H1 (cell line): ENCODE data around the gene SH2D5. TPM values are rescaled to one million over a fixed set of nuclear protein-coding genes. Genes with fewer than 3 reads are reported as not detected.

ENCODE experiments used
- CTCF ChIA-PET: fragments of 300-600 bp; sonication (Branson Sonifier 250); formaldehyde crosslinking; loops from one replicate; lab custom pipeline; 2021; ENCODE audit not compliant: partially characterized antibody; lab: Charles Lee
- POLR2A ChIA-PET: fragments of 300-600 bp; sonication (Branson Sonifier 250); formaldehyde crosslinking; loops from one replicate; lab custom pipeline; 2021; ENCODE audit warnings: inconsistent platforms; ENCODE audit not compliant: partially characterized antibody; lab: Charles Lee
- DNase-seq, 2 experiments: peaks; one replicate each; pipeline versions ENCODE4 v3.0.0 to v3.0.0-alpha.2; 2010 to 2022; ENCODE audit warnings: low spot score in 2 of 2, low read depth in 1 of 2, mixed read lengths in 1 of 2
- FAIRE-seq: peaks from 2 replicates; lab custom pipeline; 2011; peaks lifted over from hg19 to GRCh38; lab: Jason Lieb, UNC
- H2AFZ ChIP-seq: 2 replicates; pipeline ENCODE4 v1.8.1; 2012; ENCODE audit warnings: low read length, inconsistent platforms
- H2AK5ac ChIP-seq: 2 replicates; pipeline ENCODE4 v1.6.1; 2013; ENCODE audit warnings: low read depth, low read length
- H2BK120ac ChIP-seq: replicated peaks from 2 replicates; pipeline ENCODE3; 2013; ENCODE audit warnings: low read depth, low read length, inconsistent platforms
- H2BK12ac ChIP-seq: 2 replicates; pipeline ENCODE4 v1.6.1; 2013; ENCODE audit warnings: low read depth, low read length
- H2BK15ac ChIP-seq: 2 replicates; pipeline ENCODE4 v1.6.1; 2013; ENCODE audit warnings: low read length
- H2BK20ac ChIP-seq: 2 replicates; pipeline ENCODE4 v1.6.1; 2013; ENCODE audit warnings: low read length
- H2BK5ac ChIP-seq: 2 replicates; pipeline ENCODE4 v1.6.1; 2013; ENCODE audit warnings: low read depth, low read length
- H3K14ac ChIP-seq: 2 replicates; pipeline ENCODE4 v1.6.1; 2013; ENCODE audit warnings: inconsistent platforms; ENCODE audit not compliant: insufficient read length
- H3K18ac ChIP-seq: 2 replicates; pipeline ENCODE4 v1.6.1; 2013; ENCODE audit warnings: low read length; ENCODE audit errors: extremely low read depth
- H3K23ac ChIP-seq: 2 replicates; pipeline ENCODE4 v1.6.1; 2013; ENCODE audit warnings: inconsistent platforms; ENCODE audit not compliant: insufficient read length
- H3K23me2 ChIP-seq: 2 replicates; pipeline ENCODE4 v1.6.1; 2013; ENCODE audit warnings: low read depth, low read length
- H3K27ac ChIP-seq: 2 replicates; pipeline ENCODE4 v1.6.1; 2011; ENCODE audit warnings: low read depth, low read length, inconsistent platforms
- H3K27me3 ChIP-seq, 4 experiments: replicated peaks in 1 of 4; 1 replicate in 1 of 4; 2 replicates in 3 of 4; pipeline versions ENCODE4 v1.6.1 to v1.8.1; 2011 to 2013; ENCODE audit warnings: low read length in 3 of 4, mild to moderate bottlenecking in 3 of 4, inconsistent platforms in 2 of 4, mixed read lengths in 2 of 4, moderate library complexity in 1 of 4; ENCODE audit not compliant: control insufficient read depth in 3 of 4, insufficient read depth in 3 of 4; ENCODE audit errors: extremely low read depth in 1 of 4
- H3K36me3 ChIP-seq, 4 experiments: 2 replicates each; pipeline versions ENCODE4 v1.6.1 to v1.8.1; 2011 to 2013; ENCODE audit warnings: mild to moderate bottlenecking in 4 of 4, low read length in 3 of 4, moderate library complexity in 2 of 4, control low read depth in 1 of 4, inconsistent platforms in 1 of 4; ENCODE audit not compliant: insufficient read depth in 4 of 4, control insufficient read depth in 2 of 4
- H3K4ac ChIP-seq: replicated peaks from 2 replicates; pipeline ENCODE3; 2013; ENCODE audit warnings: low read length, low read depth, mixed read lengths, inconsistent platforms; ENCODE audit not compliant: insufficient read length
- H3K4me1 ChIP-seq, 4 experiments: replicated peaks in 1 of 4; 1 replicate in 1 of 4; 2 replicates in 3 of 4; pipeline versions ENCODE4 v1.6.1 to v1.8.1; 2011 to 2013; ENCODE audit warnings: low read length in 3 of 4, inconsistent platforms in 2 of 4, mixed read lengths in 1 of 4; ENCODE audit not compliant: insufficient read depth in 4 of 4, control insufficient read depth in 3 of 4
- H3K4me2 ChIP-seq, 2 experiments: 2 replicates each; pipeline versions ENCODE4 v1.6.1 to v1.8.1; 2011 to 2013; ENCODE audit warnings: low read depth in 2 of 2, low read length in 2 of 2, control low read depth in 1 of 2, inconsistent platforms in 1 of 2, mild to moderate bottlenecking in 1 of 2; ENCODE audit not compliant: insufficient read depth in 1 of 2
- H3K4me3 ChIP-seq, 4 experiments: fragments of 200-600, 300-600 bp in 1 of 4; sonication (generic), shearing (Covaris generic), sonication (Bioruptor Twin) in 1 of 4; 2 replicates each; pipeline versions ENCODE4 v1.5.1 to v1.8.1; 2011 to 2016; ENCODE audit warnings: low read length in 4 of 4, low read depth in 3 of 4, control low read depth in 2 of 4, inconsistent platforms in 2 of 4, mild to moderate bottlenecking in 2 of 4, mixed read lengths in 1 of 4, moderate library complexity in 1 of 4; ENCODE audit not compliant: insufficient read depth in 2 of 4; ENCODE audit errors: extremely low read depth in 1 of 4
- H3K56ac ChIP-seq: replicated peaks from 2 replicates; pipeline ENCODE3; 2013; ENCODE audit warnings: low read depth, mild to moderate bottlenecking, mixed read lengths, low read length, inconsistent platforms; ENCODE audit not compliant: insufficient read length
- H3K79me1 ChIP-seq: 2 replicates; pipeline ENCODE4 v1.6.1; 2013; ENCODE audit warnings: low read depth, low read length, control low read depth
- H3K79me2 ChIP-seq, 2 experiments: 2 replicates each; pipeline versions ENCODE4 v1.6.1 to v1.8.1; 2012 to 2013; ENCODE audit warnings: low read length in 2 of 2, mild to moderate bottlenecking in 2 of 2, inconsistent platforms in 1 of 2; ENCODE audit not compliant: insufficient read depth in 2 of 2, control insufficient read depth in 1 of 2
- H3K9ac ChIP-seq, 4 experiments: replicated peaks in 1 of 4; 1 replicate in 1 of 4; 2 replicates in 3 of 4; pipeline versions ENCODE4 v1.6.1 to v1.8.1; 2011 to 2013; ENCODE audit warnings: low read depth in 3 of 4, low read length in 3 of 4, control low read depth in 2 of 4, mild to moderate bottlenecking in 2 of 4, moderate library complexity in 2 of 4, inconsistent platforms in 1 of 4; ENCODE audit errors: extremely low read depth in 1 of 4
- H3K9me3 ChIP-seq, 2 experiments: 2 replicates each; pipeline versions ENCODE4 v1.6.1 to v1.8.1; 2012 to 2013; ENCODE audit warnings: mild to moderate bottlenecking in 2 of 2, moderate library complexity in 2 of 2, control low read depth in 1 of 2, inconsistent platforms in 1 of 2, low read depth in 1 of 2, low read length in 1 of 2, mixed read lengths in 1 of 2; ENCODE audit not compliant: insufficient read depth in 2 of 2
- H4K20me1 ChIP-seq, 2 experiments: replicated peaks in 1 of 2; 2 replicates each; pipeline versions ENCODE3 to v1.8.1; 2011 to 2013; ENCODE audit warnings: inconsistent platforms in 2 of 2, low read length in 2 of 2, mild to moderate bottlenecking in 1 of 2; ENCODE audit not compliant: insufficient read depth in 2 of 2, control insufficient read depth in 1 of 2
- H4K5ac ChIP-seq: 2 replicates; pipeline ENCODE4 v1.6.1; 2013; ENCODE audit warnings: low read length, low read depth, mixed read lengths, inconsistent platforms; ENCODE audit not compliant: insufficient read length
- H4K8ac ChIP-seq: 2 replicates; pipeline ENCODE4 v1.8.0; 2013; ENCODE audit warnings: mild to moderate bottlenecking, moderate library complexity, low read length, inconsistent platforms; ENCODE audit not compliant: insufficient read depth; ENCODE audit errors: extremely low read depth
- H4K91ac ChIP-seq: replicated peaks from 2 replicates; pipeline ENCODE3; 2013; ENCODE audit warnings: low read length, mixed read lengths, inconsistent platforms; ENCODE audit not compliant: insufficient read length
- CEBPB ChIP-seq: IDR thresholded peaks from 2 replicates; pipeline ENCODE4 v1.6.1; 2012; ENCODE audit warnings: low read depth, low read length
- CHD1 ChIP-seq: IDR thresholded peaks from 2 replicates; pipeline ENCODE4 v1.6.1; 2012; ENCODE audit warnings: low read depth, low read length, improper control_type of control experiment
- SAP30 ChIP-seq: fragments of 300-600 bp; sonication (generic); IDR thresholded peaks from 2 replicates; pipeline ENCODE4 v1.7.1; 2012; ENCODE audit warnings: low read length, moderate library complexity, mild to moderate bottlenecking, inconsistent platforms; ENCODE audit not compliant: insufficient read depth, insufficient replicate concordance
- SIRT6 ChIP-seq: IDR thresholded peaks from one replicate; pipeline ENCODE4 v1.7.1; 2012; ENCODE audit warnings: low read length, inconsistent platforms
- SRF ChIP-seq: IDR thresholded peaks from 2 replicates; pipeline ENCODE4 v1.6.1; 2011; ENCODE audit warnings: mild to moderate bottlenecking, low read depth, low read length, moderate library complexity
- SUZ12 ChIP-seq: fragments of 200-600 bp; sonication (generic); IDR thresholded peaks from 2 replicates; pipeline ENCODE4 v1.6.1; 2012; ENCODE audit warnings: mild to moderate bottlenecking, inconsistent platforms, low read length, moderate library complexity, mixed read lengths
- TAF1 ChIP-seq: IDR thresholded peaks from 2 replicates; pipeline ENCODE4 v1.6.1; 2011; ENCODE audit warnings: mild to moderate bottlenecking, low read depth, low read length
- TAF7 ChIP-seq: optimal IDR thresholded peaks from 2 replicates; pipeline ENCODE3; 2011; ENCODE audit warnings: low read depth, mild to moderate bottlenecking, inconsistent platforms, low read length, moderate library complexity, borderline replicate concordance
- TCF12 ChIP-seq: IDR thresholded peaks from 2 replicates; pipeline ENCODE4 v1.6.1; 2011; ENCODE audit warnings: low read depth, mild to moderate bottlenecking, low read length
- ZNF274 ChIP-seq: IDR thresholded peaks from 2 replicates; pipeline ENCODE4 v1.7.0; 2012; ENCODE audit warnings: low read length, borderline replicate concordance; ENCODE audit errors: extremely low read depth
- WGBS, 2 experiments: shearing (Covaris generic) in 1 of 2; methylation state at CpG; one replicate each; pipeline versions ENCODE4 v1.1.6 to v1.1.7; 2013 to 2015; ENCODE audit warnings: low lambda C conversion rate in 2 of 2, mixed read lengths in 2 of 2, inconsistent platforms in 1 of 2, low coverage in 1 of 2, missing lambda C conversion rate in 1 of 2; ENCODE audit not compliant: insufficient replicate concordance in 2 of 2, insufficient coverage in 1 of 2, insufficient read length in 1 of 2; ENCODE audit errors: extremely low coverage in 1 of 2, missing lambda C conversion rate in 1 of 2; 5-methylcytosine and 5-hydroxymethylcytosine counted together
- polyA plus RNA-seq, 7 experiments: library from polyadenylated mRNA; depleted of rRNA in 3 of 7; stranded (reverse) in 5 of 7; unstranded in 2 of 7; fragments of >200 nt in 5 of 7; fragments of 200-250 nt in 2 of 7; gene quantifications; 1 replicate in 5 of 7; 2 replicates in 1 of 7; 4 replicates in 1 of 7; pipeline versions ENCODE4 v1.2.1 to v1.2.3, GENCODE V29; 2011 to 2013; ENCODE audit warnings: missing spikeins in 2 of 7, mixed read lengths in 2 of 7
- total RNA-seq: library from RNA; stranded (reverse); fragmentation: NEBNext Ultra II Directional; extraction: Animal tissue kit (Norgen Biotek cat#: 25700); gene quantifications from 2 replicates; pipeline ENCODE4 v1.2.1, GENCODE V29; 2021
- TF ChIP-seq, protein P1 (sequence below): IDR thresholded peaks from 2 replicates; pipeline ENCODE4 v1.6.1; 2012; ENCODE audit warnings: low read length, inconsistent platforms

The SH2D5 gene
- total and polyA plus RNA-seq, 2 of the 8 experiments (the other 6 are each of a cell fraction or from before 2014, with no cell fraction given): 13.2 to 18.4 TPM

DNA sequence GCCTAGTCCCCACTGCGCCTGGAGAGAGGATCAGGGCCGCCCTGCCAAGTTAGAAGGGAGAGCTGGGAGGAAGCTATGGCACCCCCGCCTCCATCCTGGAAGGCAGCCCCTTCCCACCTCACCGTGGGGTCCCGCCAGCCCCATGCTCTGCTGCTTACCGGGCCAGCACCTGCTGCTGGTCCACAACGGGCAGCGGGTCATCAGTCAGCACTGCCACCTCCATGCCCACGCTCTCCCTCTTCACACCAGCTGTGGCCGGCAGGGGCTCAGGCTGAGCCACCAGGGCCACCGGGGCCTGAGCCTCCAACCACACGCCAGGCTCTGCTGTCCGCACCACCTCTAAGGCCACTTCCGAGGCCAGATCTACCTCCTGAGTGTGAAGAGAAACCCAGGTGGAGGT is 47.9 kb downstream of the SH2D5 start:
- Histone ChIP-seq H3K9me3 (no peaks in the 10 kb centered on the region), H2BK20ac (no peak overlapping the region), H2AK5ac (no peak overlapping the region), H3K9ac (no peak overlapping the region), H2AFZ (no peak overlapping the region), H2BK15ac (no peak overlapping the region), H3K4me1 (no peaks in the 10 kb centered on the region; a peak in 1 of 7 replicates), H4K91ac (no peak overlapping the region), H3K4me2 (no peak overlapping the region), H3K4me3 (no peak overlapping the region), H2BK12ac (no peak overlapping the region), H3K27ac (no peak overlapping the region), H2BK5ac (no peak overlapping the region), H3K14ac (no peak overlapping the region), H3K36me3 (peaks cover 0 to 4% (median 0%) of the 10 kb centered on the region in 4 experiments; a peak in 1 of 8 replicates), H4K20me1 (no peaks in the 10 kb centered on the region), H4K8ac (no peak overlapping the region), H4K5ac (no peak overlapping the region), H3K79me1 (no peaks in the 10 kb centered on the region), H3K79me2 (no peaks in the 10 kb centered on the region), H3K23ac (no peak overlapping the region), H3K56ac (no peak overlapping the region), H3K18ac (no peak overlapping the region), H3K23me2 (no peaks in the 10 kb centered on the region), H3K27me3 (no peaks in the 10 kb centered on the region; a peak in 1 of 7 replicates), H3K4ac (no peak overlapping the region), H2BK120ac (no peak overlapping the region)
- TF ChIP-seq, protein P1, sequence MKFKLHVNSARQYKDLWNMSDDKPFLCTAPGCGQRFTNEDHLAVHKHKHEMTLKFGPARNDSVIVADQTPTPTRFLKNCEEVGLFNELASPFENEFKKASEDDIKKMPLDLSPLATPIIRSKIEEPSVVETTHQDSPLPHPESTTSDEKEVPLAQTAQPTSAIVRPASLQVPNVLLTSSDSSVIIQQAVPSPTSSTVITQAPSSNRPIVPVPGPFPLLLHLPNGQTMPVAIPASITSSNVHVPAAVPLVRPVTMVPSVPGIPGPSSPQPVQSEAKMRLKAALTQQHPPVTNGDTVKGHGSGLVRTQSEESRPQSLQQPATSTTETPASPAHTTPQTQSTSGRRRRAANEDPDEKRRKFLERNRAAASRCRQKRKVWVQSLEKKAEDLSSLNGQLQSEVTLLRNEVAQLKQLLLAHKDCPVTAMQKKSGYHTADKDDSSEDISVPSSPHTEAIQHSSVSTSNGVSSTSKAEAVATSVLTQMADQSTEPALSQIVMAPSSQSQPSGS: no peak
- no peak for TF ChIP-seq ZNF274
- TF ChIP-seq SUZ12: no peak
- TF ChIP-seq TAF1: no peak
- no peak for TF ChIP-seq SRF
- no peak for TF ChIP-seq CEBPB
- TF ChIP-seq CHD1: no peak
- no peak for TF ChIP-seq SAP30
- TF ChIP-seq SIRT6: no peak
- no peak for TF ChIP-seq TCF12
- TF ChIP-seq TAF7: no peak
- ChIA-PET CTCF (interaction anchor here (0.6 to 2.2 kb wide), 3 partner anchors 11 to 816 kb away, joined by 3 to 6 read pairs (median 4); no protein-coding TSS in a partner anchor), POLR2A (interaction anchor here (2.2 kb wide), 1 partner anchor 11 kb away, joined by 9 read pairs; no protein-coding TSS in a partner anchor)
- FAIRE-seq (no peak), DNase-seq (no peak)
- WGBS, 2 experiments: 95% methylated on average over 9 of the region's 14 CpGs; no CpG with 5 or more reads in 1 of the 2 experiments
